B cell (primary cell): ENCODE data around the gene DDRGK1.
"Not testable (repeated sequence)": the region's sequence is repeated elsewhere in the genome, so short reads cannot be mapped to it uniquely, and the experiment has no call there.

Experiments used
- EZH2 ChIP-seq: IDR thresholded peaks from 2 replicates; pipeline ENCODE4 v1.6.1; 2012; ENCODE audit warnings: borderline replicate concordance, low read depth, mild to moderate bottlenecking, moderate library complexity, low read length; ENCODE audit not compliant: insufficient read depth, poor library complexity, severe bottlenecking
- TF ChIP-seq, protein P1 (sequence below): fragments of 200-600 bp; IDR thresholded peaks from one replicate; pipeline ENCODE4 v1.8.0; 2022; ENCODE audit warnings: antibody characterized with exemption, mild to moderate bottlenecking

DNA sequence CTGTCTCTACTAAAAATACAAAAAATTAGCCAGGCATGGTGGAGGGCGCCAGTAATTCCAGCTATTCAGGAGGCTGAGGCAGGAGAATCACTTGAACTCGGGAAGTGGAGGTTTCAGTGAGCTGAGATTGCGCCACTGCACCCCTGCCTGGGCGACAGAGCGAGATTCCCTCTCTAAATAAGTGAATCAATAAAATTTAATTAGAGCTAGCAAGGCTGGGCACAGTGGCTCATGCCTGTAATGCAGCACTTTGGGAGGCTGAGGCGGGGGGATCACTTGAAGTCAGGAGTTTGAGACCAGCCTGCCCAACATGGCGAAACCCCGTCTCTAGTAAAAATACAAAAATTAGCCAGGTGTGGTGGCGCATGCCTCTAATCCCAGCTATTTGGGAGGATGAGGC lies 16.6 kb downstream of the DDRGK1 start:
- TF ChIP-seq, protein P1, sequence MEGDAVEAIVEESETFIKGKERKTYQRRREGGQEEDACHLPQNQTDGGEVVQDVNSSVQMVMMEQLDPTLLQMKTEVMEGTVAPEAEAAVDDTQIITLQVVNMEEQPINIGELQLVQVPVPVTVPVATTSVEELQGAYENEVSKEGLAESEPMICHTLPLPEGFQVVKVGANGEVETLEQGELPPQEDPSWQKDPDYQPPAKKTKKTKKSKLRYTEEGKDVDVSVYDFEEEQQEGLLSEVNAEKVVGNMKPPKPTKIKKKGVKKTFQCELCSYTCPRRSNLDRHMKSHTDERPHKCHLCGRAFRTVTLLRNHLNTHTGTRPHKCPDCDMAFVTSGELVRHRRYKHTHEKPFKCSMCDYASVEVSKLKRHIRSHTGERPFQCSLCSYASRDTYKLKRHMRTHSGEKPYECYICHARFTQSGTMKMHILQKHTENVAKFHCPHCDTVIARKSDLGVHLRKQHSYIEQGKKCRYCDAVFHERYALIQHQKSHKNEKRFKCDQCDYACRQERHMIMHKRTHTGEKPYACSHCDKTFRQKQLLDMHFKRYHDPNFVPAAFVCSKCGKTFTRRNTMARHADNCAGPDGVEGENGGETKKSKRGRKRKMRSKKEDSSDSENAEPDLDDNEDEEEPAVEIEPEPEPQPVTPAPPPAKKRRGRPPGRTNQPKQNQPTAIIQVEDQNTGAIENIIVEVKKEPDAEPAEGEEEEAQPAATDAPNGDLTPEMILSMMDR, result not testable (repeated sequence)
- not testable (repeated sequence) for TF ChIP-seq EZH2
